HEK293 (cell line): ENCODE measurements around the gene PPP4C.
A peak's percentile ranks its signal among the peaks of the same experiment; 100 is the strongest.
"Not testable (repeated sequence)": the region's sequence is repeated elsewhere in the genome, so short reads cannot be mapped to it uniquely, and the experiment has no call there.

Experiments
- CTCF ChIA-PET: fragments of 350-600 bp; formaldehyde crosslinking; extraction: SDS; loops from one replicate; lab custom pipeline; 2021; ENCODE audit warnings: antibody characterized with exemption; lab: Yijun Ruan, JAX
- POLR2A ChIA-PET: fragments of 300-600 bp; formaldehyde crosslinking; extraction: SDS; loops from one replicate; lab custom pipeline; 2020; ENCODE audit warnings: antibody characterized with exemption, inconsistent platforms; lab: Yijun Ruan, JAX
- H3K27ac ChIP-seq: fragments of 200-500 bp; sonication (Bioruptor generic); 2 replicates; pipeline ENCODE4 v1.5.1; 2014; ENCODE audit warnings: low read depth, low read length, control low read depth, inconsistent platforms; ENCODE audit errors: extremely low read depth
- H3K36me3 ChIP-seq, 2 experiments: fragments of 200-500 bp in 1 of 2; sonication (Bioruptor generic) in 1 of 2; 1 replicate in 1 of 2; 2 replicates in 1 of 2; pipeline ENCODE4 v1.5.1; 2014 to 2017; ENCODE audit warnings: inconsistent platforms in 2 of 2, low read length in 2 of 2; ENCODE audit not compliant: control insufficient read depth in 2 of 2, insufficient read depth in 1 of 2
- H3K4me1 ChIP-seq: fragments of 200-500 bp; sonication (Bioruptor generic); 2 replicates; pipeline ENCODE4 v1.5.1; 2014; ENCODE audit warnings: mild to moderate bottlenecking, low read length, inconsistent platforms; ENCODE audit not compliant: control insufficient read depth, insufficient read depth
- H3K4me3 ChIP-seq: 2 replicates; pipeline ENCODE4 v1.5.1; 2011; ENCODE audit warnings: low read depth, mild to moderate bottlenecking, control low read depth, low read length, moderate library complexity
- H3K9me3 ChIP-seq: fragments of 200-500 bp; sonication (Bioruptor generic); 2 replicates; pipeline ENCODE4 v1.5.1; 2014; ENCODE audit warnings: low read depth, low read length, inconsistent platforms; ENCODE audit not compliant: control insufficient read depth, insufficient read depth
- FEZF1 ChIP-seq: fragments of 450-650 bp; formaldehyde crosslinking; IDR thresholded peaks from 2 replicates; pipeline ENCODE4 v1.5.1; 2016; ENCODE audit warnings: missing biosample characterization, missing genetic modification characterization
- GFI1B ChIP-seq: fragments of 450-650 bp; formaldehyde crosslinking; IDR thresholded peaks from 2 replicates; pipeline ENCODE4 v1.5.1; 2016; ENCODE audit warnings: missing biosample characterization, missing genetic modification characterization
- GLI2 ChIP-seq: fragments of 450-650 bp; formaldehyde crosslinking; IDR thresholded peaks from 2 replicates; pipeline ENCODE4; 2017; ENCODE audit warnings: missing biosample characterization, missing genetic modification characterization, low read depth, borderline replicate concordance
- HOXA7 ChIP-seq: sonication (generic); formaldehyde crosslinking; IDR thresholded peaks from 2 replicates; pipeline ENCODE4 v1.8.1; 2022; ENCODE audit warnings: missing genetic modification reagents, borderline replicate concordance
- ZBTB7A ChIP-seq: fragments of 450-650 bp; formaldehyde crosslinking; IDR thresholded peaks from 2 replicates; pipeline ENCODE4 v1.5.1; 2016; ENCODE audit warnings: low read depth, missing biosample characterization, missing genetic modification characterization
- ZFP41 ChIP-seq: fragments of 450-650 bp; formaldehyde crosslinking; IDR thresholded peaks from 2 replicates; pipeline ENCODE4 v1.5.1; 2016; ENCODE audit warnings: missing biosample characterization, missing genetic modification characterization, borderline replicate concordance
- ZNF121 ChIP-seq: fragments of 450-650 bp; formaldehyde crosslinking; IDR thresholded peaks from 2 replicates; pipeline ENCODE4 v1.5.1; 2016; ENCODE audit warnings: missing biosample characterization, missing genetic modification characterization
- ZNF16 ChIP-seq: fragments of 450-650 bp; formaldehyde crosslinking; IDR thresholded peaks from 2 replicates; pipeline ENCODE4 v1.5.1; 2016; ENCODE audit warnings: low read depth, missing biosample characterization, missing genetic modification characterization
- ZNF473 ChIP-seq: fragments of 450-650 bp; formaldehyde crosslinking; IDR thresholded peaks from 2 replicates; pipeline ENCODE4 v1.5.1; 2017; ENCODE audit warnings: missing biosample characterization, missing genetic modification characterization
- ZNF558 ChIP-seq: fragments of 450-650 bp; formaldehyde crosslinking; IDR thresholded peaks from 2 replicates; pipeline ENCODE4 v1.5.1; 2016; ENCODE audit warnings: missing biosample characterization, missing genetic modification characterization
- ZNF600 ChIP-seq: fragments of 450-650 bp; formaldehyde crosslinking; IDR thresholded peaks from 2 replicates; pipeline ENCODE4 v1.5.1; 2016; ENCODE audit warnings: missing biosample characterization, missing genetic modification characterization
- ZNF785 ChIP-seq: fragments of 450-650 bp; formaldehyde crosslinking; IDR thresholded peaks from 2 replicates; pipeline ENCODE4 v1.5.1; 2016; ENCODE audit warnings: missing biosample characterization, missing genetic modification characterization
- TF ChIP-seq, protein P1 (sequence below): fragments of 450-650 bp; formaldehyde crosslinking; IDR thresholded peaks from 2 replicates; pipeline ENCODE4 v1.5.1; 2016; ENCODE audit warnings: missing biosample characterization, missing genetic modification characterization

PPP4C gene

DNA sequence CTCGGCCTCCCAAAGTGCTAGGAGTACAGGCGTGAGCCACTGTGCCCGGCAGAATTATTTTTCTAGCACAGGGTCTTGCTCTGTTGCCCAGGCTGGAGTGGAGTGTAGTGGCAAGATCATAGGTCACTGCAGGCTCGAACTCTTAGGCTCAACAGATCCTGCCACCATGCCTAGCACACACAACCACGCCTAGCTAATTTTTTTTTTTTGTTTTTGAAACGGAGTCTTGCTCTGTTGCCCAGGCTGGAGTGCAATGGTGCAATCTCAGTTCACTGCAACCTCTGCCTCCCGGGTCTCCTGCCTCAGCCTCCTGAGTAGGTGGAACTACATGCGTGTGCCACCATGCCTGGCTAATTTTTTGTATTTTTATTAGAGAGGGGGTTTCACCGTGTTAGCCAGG is 49.9 kb downstream of the PPP4C start:
- H3K27ac ChIP-seq, H3K4me3 ChIP-seq, POLR2A ChIA-PET, H3K4me1 ChIP-seq, H3K9me3 ChIP-seq: not testable (repeated sequence)
- CTCF ChIA-PET = interaction anchor here (0.5 to 0.9 kb wide), 4 partner anchors 12 to 489 kb away, joined by 3 to 5 read pairs (median 4); partner anchors contain the start of gene GDPD3
- peaks cover 0 to 10% of the 10 kb centered on the region in 2 experiments; a peak in 2 of 3 replicates for H3K36me3 ChIP-seq
- TF ChIP-seq ZNF121 (tag by site-specific recombination) = peak; percentile 81

DNA sequence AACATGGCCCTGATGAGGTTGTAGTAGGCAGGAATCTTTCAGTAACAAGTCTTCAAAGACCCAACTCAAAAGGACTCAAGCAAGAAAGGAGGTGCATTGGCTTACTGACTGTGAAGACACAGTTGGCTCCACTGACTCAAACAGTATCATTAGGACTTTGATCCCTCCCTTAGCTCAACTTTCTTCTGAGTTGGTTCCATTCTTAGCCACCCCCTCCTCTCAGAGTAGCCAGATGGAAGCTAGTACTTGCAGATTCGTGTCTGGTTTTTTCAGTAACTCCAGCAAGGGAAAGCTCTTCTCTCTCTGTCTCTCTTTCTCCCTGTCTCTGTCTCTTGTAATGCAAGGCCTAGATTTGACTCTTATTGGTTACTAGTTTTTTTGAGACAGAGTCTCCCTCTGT is 52.2 kb downstream of the PPP4C start:
- CTCF ChIA-PET = interaction anchor here (1.0 kb wide), 1 partner anchor 62 kb away, joined by 4 read pairs; no protein-coding TSS in a partner anchor
- POLR2A ChIA-PET = no interaction called here
- Histone ChIP-seq H3K36me3 (no peaks in the 10 kb centered on the region), H3K4me3 (no peak overlapping the region), H3K4me1 (no peaks in the 10 kb centered on the region; the same call in 1 of the 2 replicates), H3K9me3 (no peaks in the 10 kb centered on the region), H3K27ac (no peak overlapping the region)
- peak; percentile 79; the same call in 1 of the 2 replicates for TF ChIP-seq ZNF558 (tag by site-specific recombination)
- TF ChIP-seq ZNF16 (tag by site-specific recombination) = no peak
- no peak for TF ChIP-seq GLI2 (tag by site-specific recombination)

DNA sequence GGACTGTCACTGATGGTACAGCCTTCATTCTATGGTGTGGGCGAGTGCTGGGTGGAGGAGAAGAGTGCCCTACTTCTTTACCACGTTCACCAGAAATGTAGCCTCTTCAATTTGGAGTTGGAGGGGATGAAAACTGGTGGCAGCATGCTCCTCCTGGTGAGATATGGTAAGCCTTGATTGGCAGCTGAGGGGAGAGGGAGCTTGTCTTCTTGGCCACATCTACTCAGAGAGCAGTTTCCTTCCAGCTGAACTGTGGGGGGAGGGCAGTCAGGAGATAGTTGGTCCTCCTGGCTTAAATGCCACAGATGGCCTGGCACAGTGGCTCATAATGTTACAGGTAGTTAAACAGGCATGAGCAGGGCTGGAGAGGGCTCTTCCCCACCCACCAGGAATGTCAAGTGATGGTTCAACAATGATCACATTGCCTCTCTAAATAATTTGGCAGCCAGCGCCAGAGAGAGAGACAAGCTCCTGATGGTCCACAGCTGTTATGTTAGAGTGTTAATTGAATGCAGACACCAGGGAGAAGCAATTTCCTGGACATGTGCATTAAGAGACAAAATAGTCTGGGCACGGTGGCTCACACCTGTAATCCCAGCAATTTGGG is 56.2 kb downstream of the PPP4C start:
- Histone ChIP-seq H3K4me1 (no peaks in the 10 kb centered on the region), H3K9me3 (no peaks in the 10 kb centered on the region), H3K27ac (no peak overlapping the region), H3K4me3 (no peak overlapping the region)
- TF ChIP-seq HOXA7 (CRISPR knock-in tag) (no peak), ZFP41 (no peak), GFI1B (tag by site-specific recombination) (no peak), ZBTB7A (tag by site-specific recombination) (no peak)
- TF ChIP-seq, all 188 proteins: peak for 0
- ChIA-PET POLR2A (no interaction called here), CTCF (interaction anchor here (1.6 kb wide), 1 partner anchor 101 kb away, joined by 3 read pairs; the partner anchor contains the start of gene TLCD3B)
- no peaks in the 10 kb centered on the region for H3K36me3 ChIP-seq

DNA sequence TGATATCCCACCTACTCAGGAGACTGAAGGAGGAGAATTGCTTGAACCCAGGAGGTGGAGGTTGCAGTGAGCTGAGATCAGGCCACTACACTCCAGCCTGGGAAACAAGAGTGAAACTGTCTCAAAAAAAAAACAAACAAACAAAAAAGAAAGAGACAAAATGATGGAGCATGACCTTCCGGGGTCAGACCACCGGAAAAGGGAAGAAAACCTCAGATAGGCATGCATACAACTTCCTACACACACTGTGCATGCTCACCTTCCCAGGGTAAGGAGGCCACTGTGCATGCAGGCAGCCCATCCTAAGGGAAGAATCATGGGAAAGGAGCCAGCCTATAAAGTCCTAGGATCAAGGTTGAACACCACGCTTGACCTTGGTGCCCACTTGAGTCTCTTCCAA is 56.8 kb downstream of the PPP4C start:
- no peaks in the 10 kb centered on the region for H3K4me1 ChIP-seq
- H3K9me3 ChIP-seq = no peaks in the 10 kb centered on the region
- POLR2A ChIA-PET = no interaction called here
- no peak overlapping the region for H3K4me3 ChIP-seq
- H3K36me3 ChIP-seq = no peaks in the 10 kb centered on the region
- no peak overlapping the region for H3K27ac ChIP-seq
- TF ChIP-seq, protein P1, sequence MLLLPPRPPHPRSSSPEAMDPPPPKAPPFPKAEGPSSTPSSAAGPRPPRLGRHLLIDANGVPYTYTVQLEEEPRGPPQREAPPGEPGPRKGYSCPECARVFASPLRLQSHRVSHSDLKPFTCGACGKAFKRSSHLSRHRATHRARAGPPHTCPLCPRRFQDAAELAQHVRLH = no peak
- TF ChIP-seq ZNF600 (tag by site-specific recombination) (no peak), FEZF1 (tag by site-specific recombination) (no peak), ZNF785 (tag by site-specific recombination) (no peak), ZNF473 (tag by site-specific recombination) (no peak)
- CTCF ChIA-PET = interaction anchor here (1.6 kb wide), 1 partner anchor 101 kb away, joined by 3 read pairs; the partner anchor contains the start of gene TLCD3B
